Measurements from ENCODE around the gene GCDH.
"Not testable (repeated sequence)": the region's sequence is repeated elsewhere in the genome, so short reads cannot be mapped to it uniquely, and the experiment has no call there.

The GCDH gene

DNA sequence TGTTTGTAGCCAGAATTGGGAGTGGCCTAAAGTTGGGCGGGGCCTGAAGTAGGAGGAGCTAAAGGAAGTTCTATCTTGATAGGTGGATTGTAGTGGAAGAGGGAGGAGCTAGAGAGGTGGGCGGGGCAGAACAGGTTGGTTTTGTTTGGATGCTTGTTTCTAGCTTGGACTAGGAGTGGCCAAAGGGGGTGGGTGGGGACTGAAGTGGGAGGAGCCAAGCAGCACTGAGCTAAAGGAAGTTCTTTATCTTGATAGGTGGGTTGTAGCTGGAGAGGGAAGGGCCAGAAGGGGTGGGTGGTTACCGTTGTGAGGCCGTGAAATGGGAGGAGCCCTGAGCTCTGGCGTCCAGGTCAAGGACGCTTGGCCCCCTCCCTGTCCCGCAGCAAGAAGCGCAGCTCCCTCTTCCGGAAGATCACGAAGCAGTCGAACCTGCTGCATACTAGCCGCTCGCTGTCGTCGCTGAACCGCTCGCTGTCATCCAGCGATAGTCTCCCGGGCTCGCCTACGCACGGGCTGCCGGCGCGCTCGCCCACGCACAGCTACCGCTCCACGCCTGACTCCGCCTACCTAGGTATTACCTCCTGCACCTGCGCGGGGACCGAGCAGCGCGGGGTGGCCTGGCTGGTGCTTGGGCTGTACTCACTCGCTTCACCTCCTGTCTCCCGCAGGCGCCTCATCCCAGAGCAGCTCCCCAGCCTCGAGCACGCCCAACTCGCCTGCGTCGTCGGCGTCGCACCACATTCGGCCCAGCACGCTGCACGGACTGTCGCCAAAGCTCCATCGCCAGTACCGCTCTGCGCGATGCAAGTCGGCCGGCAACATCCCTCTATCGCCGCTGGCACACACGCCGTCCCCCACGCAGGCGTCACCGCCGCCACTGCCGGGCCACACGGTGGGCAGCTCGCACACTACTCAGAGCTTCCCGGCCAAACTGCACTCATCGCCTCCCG is 17.7 kb upstream of the GCDH start:
- DNase-seq = no peak

DNA sequence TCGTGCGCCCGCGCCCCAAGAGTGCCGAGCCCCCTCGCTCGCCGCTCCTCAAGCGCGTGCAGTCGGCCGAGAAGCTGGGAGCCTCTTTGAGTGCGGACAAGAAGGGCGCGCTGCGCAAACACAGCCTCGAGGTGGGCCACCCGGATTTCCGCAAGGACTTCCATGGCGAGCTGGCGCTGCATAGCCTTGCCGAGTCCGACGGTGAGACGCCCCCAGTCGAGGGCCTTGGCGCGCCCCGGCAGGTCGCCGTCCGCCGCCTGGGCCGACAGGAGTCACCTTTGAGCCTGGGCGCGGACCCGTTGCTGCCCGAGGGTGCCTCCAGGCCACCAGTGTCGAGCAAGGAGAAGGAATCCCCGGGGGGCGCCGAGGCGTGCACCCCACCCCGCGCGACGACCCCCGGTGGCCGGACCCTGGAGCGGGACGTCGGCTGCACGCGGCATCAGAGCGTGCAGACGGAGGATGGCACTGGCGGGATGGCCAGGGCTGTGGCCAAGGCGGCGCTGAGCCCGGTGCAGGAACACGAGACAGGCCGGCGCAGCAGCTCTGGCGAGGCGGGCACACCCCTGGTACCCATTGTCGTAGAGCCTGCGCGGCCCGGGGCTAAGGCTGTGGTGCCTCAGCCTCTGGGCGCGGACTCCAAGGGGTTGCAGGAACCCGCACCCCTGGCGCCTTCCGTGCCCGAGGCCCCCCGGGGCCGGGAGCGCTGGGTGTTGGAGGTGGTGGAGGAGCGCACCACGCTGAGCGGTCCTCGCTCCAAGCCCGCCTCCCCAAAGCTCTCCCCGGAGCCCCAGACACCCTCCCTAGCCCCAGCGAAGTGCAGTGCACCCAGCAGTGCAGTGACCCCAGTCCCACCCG is 16.8 kb upstream of the GCDH start:
- no peak for DNase-seq

DNA sequence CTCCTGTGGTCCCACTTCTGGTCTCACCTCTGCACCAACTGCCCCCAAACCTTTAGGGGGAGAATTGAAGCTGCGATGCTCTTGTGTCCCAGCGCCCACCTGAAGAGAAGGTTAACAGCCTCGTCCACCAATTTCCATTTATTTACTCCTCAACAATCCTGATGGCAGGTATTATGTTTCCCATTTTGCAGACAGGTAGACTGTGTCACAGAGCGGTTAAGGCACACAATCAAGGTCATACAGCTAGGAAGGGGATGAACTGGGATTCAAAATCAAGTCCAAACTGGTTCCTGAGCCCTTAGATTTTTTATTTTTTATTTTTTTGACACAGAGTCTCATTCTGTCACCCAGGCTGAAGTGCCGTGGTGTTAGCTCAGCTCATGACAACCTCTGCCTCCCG is 15.9 kb upstream of the GCDH start:
- no peak for DNase-seq

DNA sequence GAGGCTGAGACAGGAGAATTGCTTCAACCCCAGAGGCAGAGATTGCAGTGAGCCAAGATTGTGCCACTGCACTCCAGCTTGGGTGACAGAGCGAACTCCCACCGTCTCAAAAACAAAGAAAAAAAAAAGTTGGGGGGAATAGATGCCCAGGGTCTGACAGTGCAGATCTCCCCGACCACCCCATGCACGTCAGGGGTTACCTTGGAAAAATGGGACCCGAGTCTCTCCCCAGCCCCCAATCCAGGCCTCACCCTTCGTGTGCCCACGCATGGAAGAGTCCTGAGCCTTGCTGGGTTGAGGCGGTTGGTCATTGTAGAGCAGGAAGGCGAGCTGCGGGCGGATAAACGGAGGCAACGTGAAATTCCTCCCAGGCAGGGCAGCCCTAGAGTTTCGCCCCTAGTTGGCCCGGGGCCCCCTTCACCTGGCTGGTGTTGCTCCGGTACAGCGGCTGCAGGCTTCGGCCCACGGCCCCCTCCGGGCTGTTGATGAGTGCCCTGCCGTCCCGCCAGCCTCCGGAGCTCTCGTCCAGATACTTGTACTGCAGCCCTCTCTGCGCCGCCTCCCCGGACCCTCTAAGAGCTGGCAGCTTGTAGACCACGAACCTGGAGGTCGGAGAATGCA is 10.3 kb upstream of the GCDH start:
- no peak for DNase-seq

DNA sequence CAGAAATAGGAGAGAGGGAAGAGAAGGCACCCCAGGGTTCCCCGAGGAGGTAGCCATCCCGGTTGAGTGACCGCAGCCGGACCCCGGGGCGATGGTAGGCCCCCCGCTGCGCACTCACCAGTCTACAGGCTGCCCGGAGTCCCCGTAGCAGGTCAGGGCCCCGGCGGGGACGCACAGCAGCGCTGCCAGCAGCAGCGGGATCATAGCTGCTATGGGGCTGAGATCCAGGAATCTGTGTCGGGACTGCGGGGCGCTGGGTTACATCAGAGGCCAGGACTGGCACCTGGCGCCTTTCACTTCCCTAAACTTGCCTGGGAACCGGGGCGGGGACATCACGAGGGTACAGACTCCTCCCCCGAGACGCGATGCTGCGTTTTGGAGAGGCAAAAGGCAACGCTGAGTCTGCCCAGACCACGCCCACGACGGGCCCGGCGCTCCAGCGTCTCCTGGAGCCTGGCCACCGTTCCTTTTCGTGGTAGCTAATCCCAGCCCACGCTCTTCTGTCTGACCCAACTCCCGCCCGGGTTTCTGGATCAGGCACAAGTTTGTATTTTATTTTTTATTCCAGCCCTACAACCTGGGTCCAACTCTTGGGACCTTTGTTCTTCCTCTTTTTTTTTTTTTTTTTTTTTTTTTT is 9.7 kb upstream of the GCDH start, which contains the start of gene DNASE2:
DNASE2 (minus strand) TSS at position 278 of the 637 bp plus-strand sequence; CDS start at position 204, 74 bp downstream.
- peak; percentile 79 for DNase-seq

DNA sequence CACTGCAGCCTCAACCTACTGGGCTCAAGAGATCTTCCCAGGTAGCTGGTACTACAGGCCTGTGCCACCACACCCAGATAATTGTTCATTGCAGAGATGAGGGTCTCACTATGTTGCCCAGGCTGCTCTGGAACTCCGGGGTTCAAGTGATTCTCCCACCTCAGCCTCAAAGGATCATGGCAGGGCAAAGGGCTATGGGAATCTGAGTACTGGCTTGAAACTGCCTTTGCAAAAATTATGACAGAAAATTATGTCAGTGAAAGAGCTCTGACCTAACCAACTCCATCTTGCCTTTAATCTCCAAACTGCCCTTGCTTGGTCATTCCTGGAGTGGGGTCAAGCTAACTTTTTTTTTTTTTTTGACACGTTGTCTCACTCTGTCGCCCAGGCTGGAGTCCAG is 8.4 kb upstream of the GCDH start:
- DNase-seq = no peak

DNA sequence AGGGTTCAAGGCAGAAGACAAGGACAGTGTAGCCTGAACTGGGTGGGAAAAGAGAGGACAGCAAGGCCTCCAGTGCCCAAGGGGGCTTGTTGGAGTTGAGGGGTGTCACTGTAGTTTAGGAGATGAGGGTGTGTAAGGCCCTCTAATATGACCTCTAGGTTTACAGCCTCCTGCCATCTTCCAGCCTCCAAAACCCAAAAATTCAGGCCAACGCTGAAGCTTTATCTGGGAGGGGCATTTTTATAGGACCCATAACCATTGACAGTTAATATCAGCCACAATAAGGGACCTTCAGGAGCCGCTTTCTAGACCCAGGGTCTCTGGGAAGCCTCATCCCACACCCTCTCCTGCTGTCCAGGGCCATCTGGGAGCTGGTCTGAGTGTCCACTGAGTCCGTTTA is 6.8 kb upstream of the GCDH start:
- DNase-seq = no peak

DNA sequence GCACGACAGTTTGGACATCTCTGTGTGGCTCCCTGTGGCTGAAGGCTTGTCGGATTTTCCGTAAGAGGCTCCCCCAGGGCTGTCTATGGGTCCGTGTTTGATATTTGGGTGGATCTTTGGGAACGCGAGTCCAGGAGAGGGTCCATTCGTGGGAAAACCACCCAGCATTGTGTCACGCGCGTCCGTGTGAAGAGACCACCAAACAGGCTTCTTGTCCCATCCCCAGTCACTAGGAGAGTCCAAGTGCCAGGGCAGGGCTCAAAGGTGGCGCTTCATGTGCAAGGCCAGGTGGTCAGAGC is 6.4 kb upstream of the GCDH start:
- no peak for DNase-seq

DNA sequence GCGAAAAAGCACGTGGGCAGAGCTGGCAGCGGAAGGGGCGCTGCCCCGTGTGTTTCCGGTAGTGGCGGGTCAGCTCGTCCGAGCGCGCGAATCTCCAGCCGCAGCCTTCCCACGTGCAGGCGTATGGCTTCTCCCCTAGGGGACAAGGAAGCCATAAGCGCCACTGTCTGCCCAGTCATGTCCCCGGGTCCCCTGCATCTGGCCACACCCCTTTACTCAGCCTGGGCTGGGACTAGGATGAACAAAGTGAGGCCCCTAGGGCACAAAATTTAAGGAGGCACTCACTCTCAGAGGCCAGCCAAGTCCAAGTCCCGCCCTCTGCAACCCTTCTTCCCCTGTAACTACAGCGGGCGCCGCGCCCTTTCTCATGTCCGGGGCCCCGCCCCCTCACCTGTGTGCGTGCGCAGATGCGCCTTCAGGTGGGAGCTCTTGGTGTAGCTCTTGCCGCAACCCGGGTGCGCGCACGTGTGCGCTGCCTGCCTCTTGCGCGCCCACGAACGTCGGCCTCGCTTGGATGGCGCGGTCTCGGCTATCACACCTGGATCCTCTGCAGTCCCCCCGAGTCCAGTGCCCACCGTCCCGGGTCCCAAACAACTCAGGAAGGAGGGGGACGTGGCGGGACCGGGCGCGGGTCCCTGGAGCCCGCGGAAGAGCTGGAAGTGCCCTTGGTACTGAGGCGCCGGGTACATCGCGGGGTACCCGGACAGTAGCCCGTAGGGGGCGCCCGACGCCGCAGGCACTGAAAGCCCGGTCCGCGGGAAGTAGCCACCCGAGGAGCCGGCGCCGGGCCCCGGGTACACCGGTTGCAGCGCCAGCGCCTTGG is 5.8 kb upstream of the GCDH start:
- DNase-seq = peak; percentile 81

DNA sequence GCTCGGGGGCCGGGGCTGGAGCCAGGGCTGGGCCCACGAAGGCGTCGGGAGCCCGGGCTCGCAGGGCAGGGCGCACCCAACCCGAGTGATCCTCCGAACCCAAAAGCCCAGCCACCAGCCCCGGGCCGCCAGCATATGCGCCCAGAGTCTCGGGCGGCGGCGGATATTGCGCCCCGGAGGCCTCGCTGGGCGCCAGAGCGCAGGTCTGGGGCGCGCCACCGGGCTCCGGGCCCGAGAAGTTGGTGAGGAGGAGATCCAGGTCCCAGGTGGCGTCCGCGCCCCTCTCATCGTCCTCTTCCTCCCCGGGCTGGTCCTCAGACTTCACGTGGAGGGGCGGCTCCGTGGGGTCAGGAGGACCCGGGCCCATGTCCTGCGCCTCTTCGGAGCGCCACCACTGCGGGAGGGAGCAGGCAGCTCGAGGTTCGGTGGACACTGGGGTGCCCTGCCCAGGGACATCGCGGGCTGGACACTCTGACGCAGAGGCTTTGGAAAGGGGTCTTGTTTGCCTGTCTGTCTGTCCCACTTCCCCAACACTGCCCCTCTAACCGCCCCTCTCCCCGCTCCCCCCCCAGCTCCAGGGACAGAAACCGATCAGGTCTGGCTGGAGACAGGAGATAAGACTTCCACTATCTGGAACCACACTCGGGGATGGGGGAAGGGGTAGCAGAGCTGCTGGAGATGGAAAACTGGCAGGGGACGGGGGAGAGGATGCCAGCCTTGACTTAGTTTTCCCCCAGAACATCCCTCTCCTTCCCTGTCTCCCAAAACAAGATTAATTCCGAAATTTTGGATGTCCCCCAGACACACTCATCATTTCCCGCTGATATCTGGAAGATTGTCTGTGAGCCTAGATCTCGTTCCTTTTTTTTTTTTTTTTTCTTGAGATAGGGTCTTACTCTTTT is 5.0 kb upstream of the GCDH start:
- DNase-seq = no peak

DNA sequence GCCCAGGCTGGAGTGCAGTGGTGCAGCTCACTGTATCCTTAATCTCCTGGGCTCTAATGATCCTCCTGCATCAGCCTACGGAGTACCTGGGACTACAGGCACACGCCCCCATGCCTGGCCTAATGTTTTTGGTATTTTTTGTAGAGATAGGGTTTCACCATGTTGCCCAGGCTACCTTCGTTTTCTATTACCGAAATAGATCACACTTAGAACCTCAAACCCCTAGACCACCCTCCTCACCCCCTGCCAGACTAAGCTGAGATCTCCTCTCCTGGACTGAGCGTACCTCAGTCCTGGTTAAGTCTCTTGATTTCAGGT is 4.3 kb upstream of the GCDH start:
- no peak for DNase-seq

DNA sequence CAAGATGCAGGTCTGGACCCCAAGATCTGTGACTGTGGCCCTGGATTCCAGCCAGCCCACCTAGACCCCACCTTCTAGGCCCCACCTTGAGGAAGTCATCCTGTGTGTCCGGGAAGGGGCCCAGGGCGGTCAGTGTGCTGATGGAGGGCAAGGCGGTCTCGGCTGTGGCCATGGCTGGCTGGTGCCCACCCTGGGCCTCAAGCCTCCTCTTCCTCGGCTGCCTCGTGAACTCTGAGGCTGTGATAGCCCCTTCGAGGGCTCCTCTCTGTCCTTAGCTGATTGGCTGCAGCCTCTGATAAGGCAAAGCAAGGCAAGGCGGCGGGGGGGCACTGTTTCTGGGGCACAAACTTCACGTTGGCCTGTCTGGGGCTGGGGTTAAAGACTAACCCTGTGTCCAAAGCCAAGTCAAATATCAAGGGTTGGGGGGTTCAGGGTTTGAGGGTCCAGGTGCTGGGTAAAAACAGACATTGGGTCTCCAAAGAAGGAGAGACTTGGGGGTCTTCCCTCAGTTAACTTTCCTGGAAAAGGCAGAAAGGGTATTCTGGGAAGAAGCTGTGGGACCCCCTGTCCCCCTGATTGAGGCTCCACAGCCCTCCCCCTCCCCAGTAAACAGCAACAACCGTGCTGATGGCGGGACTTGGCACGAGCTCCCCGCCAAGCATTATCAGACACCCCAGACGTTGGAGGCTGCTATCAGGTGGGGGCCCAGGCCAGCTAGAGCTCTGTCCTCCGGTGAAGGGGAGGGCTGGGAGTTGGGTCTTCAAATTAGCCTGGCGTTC is 3.8 kb upstream of the GCDH start, which contains the start of gene KLF1:
KLF1 (minus strand) TSS at position 233 of the 779 bp plus-strand sequence; CDS start at position 172, 61 bp downstream.
- DNase-seq = no peak

DNA sequence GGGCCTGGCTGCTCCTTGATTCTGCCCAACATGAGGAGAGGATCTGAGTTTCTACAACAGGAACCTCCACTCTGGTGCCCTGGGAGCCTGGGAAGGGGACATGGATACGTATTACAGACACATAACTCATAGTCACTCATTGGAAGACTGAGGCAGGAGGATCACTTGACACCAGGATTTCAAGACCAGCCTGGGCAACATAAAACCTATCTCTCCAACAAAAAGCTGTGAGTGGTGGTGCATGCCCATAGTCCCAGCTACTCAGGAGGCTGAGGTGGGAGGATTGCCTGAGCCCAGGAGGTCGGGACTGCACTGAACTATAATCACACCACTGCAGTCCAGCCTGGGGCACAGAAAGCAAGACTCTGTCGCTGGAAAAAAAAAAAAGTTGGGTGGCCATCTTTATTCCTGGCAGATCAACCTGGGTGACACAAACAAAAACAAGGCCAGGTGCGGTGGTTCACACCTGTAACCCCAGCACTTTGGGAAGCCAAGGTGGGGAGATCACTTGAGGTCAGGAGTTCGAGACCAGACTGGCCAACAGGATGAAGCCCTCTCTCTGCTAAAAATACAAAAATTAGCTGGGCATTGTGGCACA is 2.9 kb upstream of the GCDH start:
- no peak for DNase-seq

DNA sequence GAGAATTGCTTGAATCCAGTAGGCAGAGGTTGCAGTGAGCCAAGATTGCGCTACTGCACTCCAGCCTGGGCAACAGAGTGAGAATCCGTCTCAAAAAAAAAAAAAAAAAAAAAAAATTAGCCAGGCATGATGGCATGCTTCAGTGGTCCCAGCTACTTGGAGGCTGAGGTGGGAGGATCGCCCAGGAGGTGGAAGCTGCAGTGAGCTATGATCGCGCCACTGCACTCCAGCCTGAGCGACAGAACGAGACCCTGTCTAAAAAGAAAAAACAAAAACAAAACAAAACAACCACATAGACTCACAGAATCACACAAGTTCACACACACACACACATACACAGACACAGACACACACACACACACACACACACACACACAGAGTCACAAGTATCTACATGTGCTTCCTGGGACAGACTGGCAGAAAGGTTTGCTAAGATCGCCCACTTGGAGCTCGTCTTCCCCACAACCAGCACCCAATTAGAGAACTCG is 617 bp upstream of the GCDH start:
- not testable (repeated sequence) for DNase-seq

DNA sequence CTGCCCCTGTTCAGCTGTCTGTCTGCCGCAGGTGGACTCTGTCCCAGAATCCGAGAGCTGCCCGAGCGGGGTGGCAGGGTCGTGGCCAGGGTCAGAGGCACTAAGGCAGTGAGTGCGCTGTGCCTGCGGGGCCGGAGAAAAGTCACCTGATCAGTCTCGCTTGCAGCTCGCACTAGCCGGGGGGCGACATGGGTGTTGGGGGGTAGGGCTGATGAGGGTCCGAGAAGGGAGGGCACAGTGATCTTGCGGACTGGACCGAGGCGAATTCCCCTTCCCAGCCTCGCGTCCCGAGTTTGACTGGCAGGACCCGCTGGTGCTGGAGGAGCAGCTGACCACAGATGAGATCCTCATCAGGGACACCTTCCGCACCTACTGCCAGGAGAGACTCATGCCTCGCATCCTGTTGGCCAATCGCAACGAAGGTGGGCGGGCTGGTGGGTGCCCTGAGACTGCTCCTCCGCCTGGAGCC is 627 bp downstream of the GCDH start:
- DNase-seq = no peak

DNA sequence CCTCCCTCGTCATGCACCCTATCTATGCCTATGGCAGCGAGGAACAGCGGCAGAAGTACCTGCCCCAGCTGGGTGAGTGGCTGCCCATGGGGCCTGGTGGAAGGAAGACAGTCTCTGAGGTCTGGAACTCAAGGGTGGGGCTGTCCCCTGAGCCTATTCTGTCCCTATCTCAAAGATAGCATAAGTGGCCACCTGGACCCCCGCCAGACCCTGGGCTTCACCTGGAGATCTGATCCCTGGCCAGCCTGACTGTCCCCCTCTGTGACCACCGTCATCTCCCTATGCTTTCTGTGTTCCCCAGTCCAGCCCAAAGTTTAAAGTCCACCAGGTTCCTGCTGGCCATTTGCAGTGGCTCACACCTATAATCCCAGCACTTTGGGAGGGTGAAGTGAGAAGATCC is 2.6 kb downstream of the GCDH start:
- DNase-seq = no peak

DNA sequence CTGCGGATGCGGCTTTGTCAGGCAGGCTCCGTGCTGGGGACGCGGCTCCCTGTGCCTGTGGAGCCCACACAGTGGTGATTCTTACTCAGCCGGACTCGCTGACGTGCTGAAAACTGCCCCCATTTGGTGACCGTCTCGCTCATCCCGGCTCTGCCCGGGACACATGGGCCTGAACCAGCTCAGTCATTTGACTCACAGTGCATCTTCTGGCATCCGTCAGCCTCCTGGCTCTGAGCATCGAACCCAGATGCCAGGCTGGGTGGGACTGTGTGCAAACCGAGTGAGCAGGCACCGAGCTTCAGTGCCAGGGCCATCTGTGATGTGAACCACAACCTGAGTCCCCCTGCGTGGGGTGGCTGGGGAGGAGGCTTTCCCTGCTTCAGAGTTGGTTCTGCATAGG is 5.5 kb downstream of the GCDH start:
- no peak for DNase-seq

DNA sequence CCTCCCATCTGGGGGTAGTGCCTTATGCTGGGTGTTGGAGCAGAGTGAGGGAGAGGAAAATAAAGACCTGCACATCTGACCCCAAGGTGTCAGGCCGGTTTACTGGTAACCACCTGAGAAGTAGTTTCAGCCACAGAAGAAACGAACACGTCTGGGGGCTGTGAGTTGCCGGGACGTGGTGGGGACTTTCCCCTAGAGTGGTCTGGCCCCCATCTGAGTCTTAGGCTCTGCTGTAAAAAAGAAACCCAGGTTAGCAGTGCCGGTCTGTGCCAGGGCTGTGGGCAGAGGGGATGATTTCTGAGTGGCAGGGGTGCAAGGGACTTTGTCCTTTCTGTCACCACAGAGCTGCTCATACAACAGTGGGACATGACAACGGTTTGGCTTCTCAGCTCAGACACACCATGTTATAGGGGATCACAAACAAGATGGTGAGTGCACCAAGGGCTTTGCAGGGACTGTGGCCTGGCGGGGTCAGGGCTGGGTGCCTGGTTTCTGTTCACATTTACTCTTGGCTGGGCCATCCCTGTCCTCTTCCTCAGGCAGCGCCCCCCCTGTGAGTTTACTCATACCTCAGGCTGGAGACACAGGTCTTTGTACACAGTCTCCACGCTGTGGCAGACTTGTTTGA is 9.0 kb downstream of the GCDH start:
- DNase-seq = no peak

DNA sequence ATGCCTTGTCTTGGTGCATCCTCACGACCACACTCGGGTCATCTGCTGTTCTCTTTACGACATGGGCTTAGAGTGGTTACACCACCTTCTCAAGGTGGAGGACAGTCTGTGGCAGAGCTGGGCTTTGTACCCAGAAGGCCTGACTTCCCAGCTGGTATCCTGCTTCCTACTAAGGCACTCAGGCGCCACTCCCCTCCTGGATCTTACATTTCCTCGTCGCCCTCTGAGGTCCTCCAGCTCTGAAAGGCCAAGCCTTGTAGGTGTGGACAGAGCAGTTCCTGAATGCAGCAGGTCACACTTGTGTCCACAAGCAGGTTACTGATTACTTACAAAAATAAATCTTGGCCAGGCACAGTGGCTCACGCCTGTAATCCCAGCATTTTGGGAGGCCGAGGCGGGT is 16.2 kb downstream of the GCDH start:
- no peak for DNase-seq

Measured in activated T-cell treated with anti-CD3 and anti-CD28 coated beads for 4 hours (primary cell).